ENCODE data around the gene SLC2A4RG. TPM values are rescaled to one million over a fixed set of nuclear protein-coding genes. Genes with fewer than 3 reads are reported as not detected.
"Not testable (repeated sequence)": the region's sequence is repeated elsewhere in the genome, so short reads cannot be mapped to it uniquely, and the experiment has no call there.

Gene SLC2A4RG
- polyA plus RNA-seq, 1 donor = 73.0 TPM

DNA sequence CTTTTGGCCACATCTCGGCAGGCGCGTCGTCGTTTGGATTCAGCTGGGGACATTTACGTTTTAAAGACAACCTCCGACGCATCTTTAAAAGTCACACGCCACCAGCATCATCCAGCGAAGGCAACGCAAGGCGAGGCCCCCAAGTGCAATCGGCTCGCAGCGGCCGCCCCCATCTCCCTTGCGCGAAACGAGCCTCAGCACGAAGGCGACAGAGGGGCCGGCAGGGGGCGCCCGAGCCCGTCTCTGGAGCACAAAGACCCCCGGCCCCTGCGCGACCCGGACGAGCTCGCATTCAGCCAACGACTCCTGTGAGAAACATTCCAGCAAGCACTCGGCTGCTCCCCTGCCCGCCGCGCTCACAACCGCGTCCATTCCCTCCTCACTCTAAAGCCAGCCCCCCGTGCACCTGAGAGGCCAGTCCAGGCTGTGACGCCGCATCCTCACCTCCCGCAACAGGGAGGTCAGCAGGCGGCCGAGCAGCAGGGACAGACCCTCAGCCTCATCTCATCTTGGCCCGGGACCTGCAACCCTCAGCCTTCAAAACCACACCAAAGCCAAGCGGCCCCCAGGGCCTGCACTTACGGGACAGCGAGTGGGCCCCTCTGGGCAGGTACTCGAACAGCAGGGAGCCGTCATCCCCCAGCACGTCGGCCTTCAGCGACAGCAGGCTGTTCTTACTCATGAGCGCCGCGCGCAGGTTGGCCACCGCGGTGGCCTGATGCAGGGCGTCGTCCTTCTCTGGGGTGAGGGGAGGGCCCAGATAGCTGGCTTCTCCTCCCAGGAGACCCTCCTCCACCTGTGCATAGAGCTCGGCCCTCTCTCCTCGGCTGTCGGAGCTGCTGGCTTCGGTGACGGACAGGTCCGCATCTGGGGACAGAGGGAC lies 35.8 kb downstream of the SLC2A4RG start:
- peak; percentile 83 for DNase-seq

DNA sequence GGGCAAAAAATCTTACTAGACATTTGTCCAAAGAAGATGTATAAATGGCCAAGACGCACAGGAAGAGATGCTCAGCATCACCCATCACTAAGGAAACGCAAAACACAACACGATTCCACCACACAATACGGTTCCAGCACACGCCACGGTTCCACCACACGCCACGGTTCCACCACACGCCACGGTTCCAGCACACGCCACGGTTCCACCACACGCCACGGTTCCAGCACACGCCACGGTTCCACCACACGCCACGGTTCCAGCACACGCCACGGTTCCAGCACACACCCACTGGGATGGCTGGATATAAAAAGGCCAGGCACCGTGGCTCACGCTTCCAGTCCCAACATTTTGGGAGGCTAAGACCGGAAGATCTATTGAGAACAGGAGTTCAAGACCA lies 37.3 kb downstream of the SLC2A4RG start:
- DNase-seq = not testable (repeated sequence)

DNA sequence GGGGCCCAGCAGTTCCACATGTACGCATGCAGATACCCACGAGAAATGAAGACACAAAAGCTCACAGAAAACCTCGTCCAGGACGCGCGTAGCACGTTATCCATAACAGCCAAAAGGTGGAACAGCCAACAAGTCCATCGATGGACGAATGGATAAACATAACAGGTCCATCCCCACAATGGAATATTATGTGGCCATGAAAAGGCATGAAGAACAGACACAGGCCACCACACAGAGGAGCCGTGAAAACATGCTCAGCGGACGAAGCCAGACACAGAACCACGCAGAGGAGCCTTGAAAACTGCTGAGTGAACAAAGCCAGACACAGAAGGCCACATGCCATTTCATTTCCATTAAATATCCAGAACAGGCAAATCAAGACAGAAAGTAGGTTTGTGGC lies 38.0 kb downstream of the SLC2A4RG start:
- DNase-seq = no peak

DNA sequence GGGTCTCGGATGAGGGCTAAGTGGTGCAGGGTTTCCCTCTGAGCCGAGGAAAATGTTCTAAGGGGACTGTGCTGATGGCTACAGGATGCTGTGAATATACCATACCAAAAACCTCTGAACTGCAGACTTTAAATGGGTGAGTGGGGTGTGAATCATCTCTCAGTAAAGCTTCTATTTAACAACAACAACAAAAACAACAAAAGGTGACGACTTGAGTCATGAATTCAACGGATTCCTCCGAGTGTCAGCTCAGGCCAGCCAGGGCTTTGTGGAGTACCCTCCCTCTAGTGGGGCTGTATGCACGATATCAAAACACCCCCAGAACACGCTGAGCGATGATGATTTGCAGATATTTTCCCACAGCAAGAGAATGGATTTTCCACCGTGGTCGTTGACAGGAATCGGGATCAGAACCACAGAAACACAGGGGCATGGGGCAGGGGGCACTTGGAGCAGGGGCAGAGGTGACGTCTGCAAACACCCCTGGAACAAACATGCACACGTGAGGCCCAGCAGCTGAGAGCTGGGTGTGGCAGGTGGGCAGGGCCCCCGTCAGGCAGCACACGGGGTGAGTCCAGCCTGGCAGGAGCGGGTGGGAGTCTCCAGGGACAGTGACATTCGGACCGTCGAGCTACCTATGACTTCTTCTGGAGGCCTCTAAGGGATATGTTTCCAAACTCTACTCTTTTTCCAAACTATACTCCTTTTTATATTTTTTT lies 38.6 kb downstream of the SLC2A4RG start:
- no peak for DNase-seq

DNA sequence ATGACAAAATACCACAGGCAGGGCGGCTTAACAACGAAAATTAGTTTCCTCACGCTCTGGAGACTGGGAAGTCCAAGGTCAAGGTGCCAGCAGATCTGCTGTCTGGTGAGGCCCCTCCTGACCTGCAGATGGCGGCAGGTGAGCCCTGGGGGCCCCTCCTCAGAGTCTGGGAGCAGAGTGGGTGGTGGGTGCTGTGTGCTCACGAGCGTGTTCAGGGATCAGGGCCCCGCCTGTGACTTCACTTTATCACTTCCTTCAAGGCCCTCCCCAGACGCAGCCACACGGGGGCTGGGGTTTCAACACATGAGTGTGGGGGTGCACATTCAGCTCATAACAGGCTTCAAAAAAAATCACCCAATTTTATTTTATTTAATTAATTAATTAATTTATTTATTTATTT lies 39.3 kb downstream of the SLC2A4RG start:
- no peak for DNase-seq

DNA sequence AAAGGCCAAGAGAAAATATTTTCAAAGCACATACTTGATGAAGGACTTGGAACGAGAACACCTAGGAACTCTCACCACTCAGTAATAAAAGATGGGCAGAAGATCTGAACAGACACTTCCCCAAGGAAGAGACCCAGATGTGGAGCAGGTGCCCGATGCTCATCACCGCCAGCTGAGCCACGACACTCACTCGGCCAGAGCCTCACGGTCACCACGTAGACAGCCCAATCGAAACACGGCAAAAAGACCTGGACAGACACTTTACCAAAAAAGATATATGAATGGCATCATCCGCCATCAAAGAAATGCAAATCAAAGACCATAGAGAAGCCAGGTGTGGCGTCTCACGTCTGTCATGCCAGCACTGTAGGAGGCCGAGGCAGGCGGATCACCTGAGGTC lies 41.6 kb downstream of the SLC2A4RG start:
- no peak for DNase-seq

DNA sequence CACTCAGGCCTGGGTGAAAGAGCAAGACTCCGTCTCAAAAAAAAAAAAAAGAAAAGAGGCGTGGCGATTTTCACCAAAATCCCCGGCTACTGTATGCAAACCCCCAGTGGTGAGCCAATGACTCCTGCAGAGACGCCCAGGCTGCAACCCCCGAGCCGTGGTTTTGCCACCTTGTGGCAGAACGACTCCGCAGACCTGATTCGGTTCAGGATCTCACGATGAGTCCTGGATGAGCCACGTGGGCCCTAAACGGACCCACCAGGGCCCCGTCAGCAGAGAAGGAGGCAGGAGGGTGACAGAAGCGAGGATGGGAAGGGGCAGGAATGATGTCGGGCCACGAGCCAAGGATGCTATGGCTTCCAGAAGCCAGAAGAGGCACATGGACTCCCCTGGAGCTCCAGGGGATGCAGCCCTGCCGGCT lies 42.5 kb downstream of the SLC2A4RG start:
- no peak for DNase-seq

DNA sequence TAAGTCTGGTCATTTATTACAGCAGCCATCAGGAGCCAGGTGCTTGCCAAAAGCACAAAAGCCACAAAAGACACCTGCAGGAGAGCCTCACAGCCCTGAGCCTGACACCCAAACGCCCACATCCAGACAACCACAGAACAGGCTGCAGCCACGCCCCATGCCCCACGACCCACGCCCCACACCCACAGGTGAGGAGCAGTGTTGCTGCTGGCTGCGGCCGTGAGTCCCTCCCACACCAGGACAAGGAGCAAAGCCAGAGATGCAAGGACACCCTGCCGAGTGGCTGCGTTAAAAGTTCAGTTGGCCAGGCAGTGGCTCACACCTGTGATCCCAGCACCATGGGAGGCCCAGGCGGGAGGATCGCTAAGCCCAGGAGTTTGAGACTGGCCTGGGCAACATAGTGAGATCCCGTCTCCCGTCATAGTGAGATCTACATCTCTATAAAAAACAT lies 43.0 kb downstream of the SLC2A4RG start:
- no peak for DNase-seq

DNA sequence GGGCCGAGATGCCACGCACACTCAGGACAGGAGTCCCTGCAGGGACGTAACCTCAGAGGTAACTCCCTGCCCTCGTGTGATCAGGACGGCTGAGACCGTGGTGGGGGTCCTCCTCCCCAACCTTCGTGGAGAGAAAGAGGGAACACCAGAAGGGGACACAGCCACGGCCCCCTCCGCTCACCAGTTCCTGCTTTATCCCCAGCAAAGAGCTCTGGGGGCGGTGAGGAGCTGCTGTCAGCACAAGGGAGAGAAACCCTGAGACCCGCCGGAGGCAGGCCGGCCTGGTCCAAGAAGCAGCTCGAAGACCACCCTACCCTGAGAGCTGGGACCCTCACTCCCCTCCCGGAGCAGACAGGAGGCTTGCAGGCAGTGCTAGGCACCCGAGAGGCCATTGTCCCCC lies 44.4 kb downstream of the SLC2A4RG start:
- no peak for DNase-seq

DNA sequence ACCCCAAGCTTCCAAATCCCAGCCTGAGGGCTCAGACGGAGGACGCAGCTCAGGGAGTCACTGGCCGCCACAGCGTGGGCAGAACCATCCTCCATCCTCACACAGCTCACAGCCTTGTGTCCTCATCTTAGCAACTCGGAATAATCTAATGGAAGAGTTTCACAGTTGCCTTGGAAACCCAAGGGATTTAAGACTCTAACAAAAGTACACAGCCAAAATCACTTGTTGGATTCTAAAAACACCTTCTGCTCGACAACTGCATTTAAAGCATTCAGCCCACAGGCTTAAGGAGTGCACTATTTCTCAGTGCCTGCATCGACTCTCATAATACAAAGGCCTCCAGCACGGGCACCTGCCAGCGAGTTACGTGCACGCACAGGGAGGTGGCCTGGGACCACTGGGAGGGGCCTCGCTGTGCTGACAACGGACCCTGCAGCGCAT lies 46.1 kb downstream of the SLC2A4RG start:
- no peak for DNase-seq

DNA sequence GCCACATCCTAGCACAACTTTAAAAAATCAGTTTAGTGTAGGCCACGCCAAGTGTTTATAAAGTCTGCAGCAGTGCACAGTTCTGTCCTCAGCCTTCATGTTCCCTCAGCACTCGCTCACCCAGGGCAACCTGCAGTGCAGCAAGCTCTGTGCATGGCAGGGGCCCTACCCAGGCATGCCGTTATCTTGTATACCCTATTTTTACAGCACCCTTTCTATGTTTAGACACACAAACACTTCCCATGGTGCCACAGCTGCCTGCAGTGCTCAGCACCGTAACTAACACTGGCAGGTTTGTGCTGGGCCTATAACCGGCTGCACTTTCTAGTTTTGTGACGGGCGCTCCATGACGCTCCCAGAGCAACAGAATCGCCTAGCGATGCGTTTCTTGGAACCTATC lies 47.7 kb downstream of the SLC2A4RG start:
- no peak for DNase-seq

DNA sequence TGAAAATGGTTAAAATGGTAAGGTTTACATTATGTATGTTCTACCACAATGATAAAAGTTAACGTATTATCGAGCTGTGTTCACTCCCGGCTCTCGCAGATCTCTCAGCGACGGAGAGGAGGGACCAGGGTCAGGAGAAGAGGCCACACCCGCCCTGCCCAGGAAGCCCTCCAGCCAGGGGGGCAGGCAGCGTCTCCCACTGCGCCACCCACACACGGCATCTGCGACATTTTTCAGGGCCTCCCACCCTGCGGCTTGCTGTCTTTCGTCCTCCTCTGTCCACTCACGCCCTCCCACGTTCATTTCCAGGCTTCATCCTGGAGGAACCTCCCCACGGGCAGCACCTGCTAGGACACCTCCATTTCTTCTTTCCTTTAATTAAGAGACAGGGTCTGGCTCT lies 48.2 kb downstream of the SLC2A4RG start:
- DNase-seq = no peak

DNA sequence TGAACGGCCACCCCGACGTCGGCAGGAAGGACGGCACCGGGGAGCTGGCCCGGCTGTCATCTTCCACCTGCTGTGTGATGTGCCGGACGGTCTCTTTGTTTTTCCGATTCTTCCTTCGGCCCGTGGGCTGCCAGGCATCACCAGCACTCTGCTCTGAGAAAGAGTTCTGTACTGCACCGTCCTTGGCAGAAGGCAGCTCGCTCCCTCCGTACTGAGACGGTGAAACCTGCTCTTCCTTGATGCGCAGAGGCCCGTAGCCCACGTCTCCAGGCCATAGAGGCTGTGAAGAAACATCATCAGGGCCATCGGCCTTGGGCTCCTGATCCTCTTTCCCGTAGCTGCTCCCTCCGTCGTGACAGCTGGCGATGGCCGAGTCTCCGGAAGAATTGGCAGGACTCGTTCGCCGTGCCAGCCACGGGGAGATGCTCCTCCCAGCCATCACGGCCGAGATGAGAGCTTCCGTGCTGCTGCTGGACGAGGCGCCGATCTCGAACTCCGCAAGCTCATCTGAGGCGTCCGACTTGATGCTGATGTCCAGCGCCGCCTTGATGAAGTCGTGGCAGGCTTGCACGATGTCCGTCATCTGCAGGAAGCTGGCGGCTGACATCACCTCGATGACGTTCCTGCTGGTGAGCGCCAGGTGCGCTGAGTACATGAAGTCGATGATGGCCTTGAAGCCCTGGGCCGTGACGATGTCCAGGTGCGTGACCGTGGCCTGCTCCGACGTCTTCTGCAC lies 50.4 kb downstream of the SLC2A4RG start:
- DNase-seq = no peak

DNA sequence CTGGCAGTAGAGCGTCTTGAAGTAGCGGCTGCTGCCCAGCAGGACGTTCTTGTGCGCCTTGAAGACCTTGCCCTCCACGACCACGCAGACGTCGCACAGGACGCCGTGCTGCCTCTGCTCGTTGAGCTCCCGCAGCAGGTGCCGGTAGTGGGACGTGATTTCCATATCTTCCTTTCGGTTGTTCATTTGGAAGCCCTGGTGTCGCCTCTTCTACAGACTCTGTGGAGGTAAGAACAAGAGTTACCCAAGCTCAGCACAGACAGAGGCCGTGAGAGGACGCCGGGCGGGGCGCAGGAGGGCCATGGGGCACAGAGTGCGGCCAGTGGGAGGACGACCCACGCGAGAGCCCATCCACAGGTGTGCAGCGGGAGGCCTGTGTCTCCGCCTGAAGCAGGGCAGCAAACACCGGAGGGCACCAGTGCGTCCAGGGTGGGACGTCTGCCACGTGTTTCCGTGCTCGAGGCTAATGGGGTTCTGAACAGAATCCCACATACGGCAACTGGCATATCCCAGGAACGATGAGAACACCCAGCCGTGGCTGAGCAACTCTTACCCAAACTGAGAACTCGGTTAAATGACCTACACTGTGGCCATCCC lies 51.1 kb downstream of the SLC2A4RG start:
- DNase-seq = no peak

DNA sequence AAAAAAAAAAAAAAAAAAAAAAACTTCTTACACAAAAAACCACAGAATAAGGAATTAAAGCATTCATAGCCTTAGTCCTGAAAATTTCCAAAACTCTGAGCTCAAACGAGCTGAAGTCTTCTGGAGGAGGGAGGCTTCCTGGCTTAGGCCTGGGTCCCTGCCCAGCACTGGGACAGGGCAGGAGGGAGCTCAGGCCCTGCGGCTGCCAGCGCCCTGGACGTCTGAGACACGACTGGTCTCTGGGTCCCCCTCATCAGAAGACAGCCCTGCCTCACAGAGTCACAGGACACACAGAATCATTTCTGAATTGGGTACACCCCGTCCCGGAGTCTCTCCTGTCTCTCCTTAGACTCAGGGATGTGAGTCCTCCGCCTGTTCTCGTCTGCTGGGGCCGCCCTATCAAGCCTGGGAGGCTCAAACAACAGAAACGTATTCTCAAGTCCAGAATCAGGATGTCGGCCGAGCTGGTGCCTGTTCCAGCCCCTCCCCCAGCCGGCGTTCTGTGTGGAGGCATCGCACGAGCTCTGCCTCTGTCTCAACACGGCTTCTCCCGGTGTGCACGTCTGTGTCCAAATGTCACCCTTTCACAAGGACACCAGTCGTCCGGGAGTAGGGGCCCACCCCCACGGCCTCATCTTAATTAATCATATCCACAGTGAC lies 52.1 kb downstream of the SLC2A4RG start:
- no peak for DNase-seq

DNA sequence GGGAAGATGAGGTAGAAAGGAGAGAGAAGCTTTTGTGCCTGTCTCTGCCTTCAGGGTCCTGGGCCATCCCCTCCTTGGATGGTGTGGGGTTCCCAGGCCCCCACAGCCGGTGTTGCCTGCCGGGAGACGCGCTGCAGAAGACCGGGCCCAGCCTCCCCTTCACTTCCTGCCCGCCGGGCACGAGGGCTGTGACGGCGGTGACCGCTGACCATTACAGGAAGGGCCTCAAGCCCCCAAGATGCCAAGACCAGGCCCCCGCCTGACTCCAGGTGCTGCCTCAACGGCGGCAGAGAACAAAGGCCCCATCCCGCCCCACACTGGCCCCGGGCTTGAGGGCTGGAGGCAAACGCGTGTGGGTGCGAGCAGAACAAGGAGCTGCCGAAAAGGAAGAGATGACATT lies 53.3 kb downstream of the SLC2A4RG start:
- DNase-seq = no peak

Other genes with a start within 250 kb of the SLC2A4RG start
- gene EEF1A2, start 240.7 kb upstream of the SLC2A4RG start, polyA plus RNA-seq (ENCODE audit: insufficient read length) = 0.67 TPM
- 118 TPM for gene PPDPF, start 219.0 kb upstream of the SLC2A4RG start, polyA plus RNA-seq (ENCODE audit: insufficient read length)
- 1.1 TPM for gene PTK6, start 202.4 kb upstream of the SLC2A4RG start, polyA plus RNA-seq (ENCODE audit: insufficient read length)
- not detected for gene SRMS, start 192.0 kb upstream of the SLC2A4RG start, polyA plus RNA-seq (ENCODE audit: insufficient read length)
- 0.81 TPM for gene FNDC11, start 185.6 kb upstream of the SLC2A4RG start, polyA plus RNA-seq (ENCODE audit: insufficient read length)
- 11.8 TPM for gene HELZ2, start 165.5 kb upstream of the SLC2A4RG start, polyA plus RNA-seq (ENCODE audit: insufficient read length)
- 10.7 TPM for gene GMEB2, start 112.7 kb upstream of the SLC2A4RG start, polyA plus RNA-seq (ENCODE audit: insufficient read length)
- gene STMN3, start 86.4 kb upstream of the SLC2A4RG start, polyA plus RNA-seq (ENCODE audit: insufficient read length) = 22.7 TPM
- 19.8 TPM for gene RTEL1, start 81.5 kb upstream of the SLC2A4RG start, polyA plus RNA-seq (ENCODE audit: insufficient read length)
- 2.1 TPM for gene TNFRSF6B, start 43.1 kb upstream of the SLC2A4RG start, polyA plus RNA-seq (ENCODE audit: insufficient read length)
- gene ARFRP1, start 31.8 kb upstream of the SLC2A4RG start, polyA plus RNA-seq (ENCODE audit: insufficient read length) = 27.0 TPM
- 17.8 TPM for gene ZGPAT, start 31.7 kb upstream of the SLC2A4RG start, polyA plus RNA-seq (ENCODE audit: insufficient read length)
- gene LIME1, start 3.1 kb upstream of the SLC2A4RG start, polyA plus RNA-seq (ENCODE audit: insufficient read length) = 4.3 TPM
- gene ZBTB46, start 91.5 kb downstream of the SLC2A4RG start, polyA plus RNA-seq (ENCODE audit: insufficient read length) = 16.7 TPM
- gene ABHD16B, start 121.7 kb downstream of the SLC2A4RG start, polyA plus RNA-seq (ENCODE audit: insufficient read length) = not detected
- 84.6 TPM for gene TPD52L2, start 125.5 kb downstream of the SLC2A4RG start, polyA plus RNA-seq (ENCODE audit: insufficient read length)
- 26.4 TPM for gene DNAJC5, start 155.3 kb downstream of the SLC2A4RG start, polyA plus RNA-seq (ENCODE audit: insufficient read length)
- 51.0 TPM for gene UCKL1, start 216.6 kb downstream of the SLC2A4RG start, polyA plus RNA-seq (ENCODE audit: insufficient read length)
- gene ZNF512B, start 230.2 kb downstream of the SLC2A4RG start, polyA plus RNA-seq (ENCODE audit: insufficient read length) = 24.7 TPM
- gene SAMD10, start 239.9 kb downstream of the SLC2A4RG start, polyA plus RNA-seq (ENCODE audit: insufficient read length) = 7.5 TPM
- gene PRPF6, start 241.4 kb downstream of the SLC2A4RG start, polyA plus RNA-seq (ENCODE audit: insufficient read length) = 81.6 TPM